Panc1 (cell line): Measurements from ENCODE around the gene RYK. TPM values are rescaled to one million over a fixed set of nuclear protein-coding genes. Genes with fewer than 3 reads are reported as not detected.

Source experiments
- ATAC-seq: fragments of 200-7000 bp; cut with Tn5 transposase; 2 replicates; pipeline ENCODE4 v1.9.1; 2020; ENCODE audit warnings: mild to moderate bottlenecking, moderate library complexity
- BruUV-seq: library from RNA; stranded (reverse); fragments of 400-500 nt; replicated peaks from 2 replicates; lab custom pipeline; 2021; lab: Mats Ljungman, UMichigan
- CTCF ChIA-PET: fragments of 300-600 bp; sonication (Branson Sonifier 250); formaldehyde crosslinking; loops from one replicate; lab custom pipeline; 2022; ENCODE audit warnings: antibody characterized with exemption; lab: Charles Lee
- POLR2A ChIA-PET: fragments of 300-600 bp; sonication (Branson Sonifier 250); formaldehyde crosslinking; loops from one replicate; lab custom pipeline; 2022; ENCODE audit warnings: antibody characterized with exemption; lab: Charles Lee
- DNase-seq: peaks from one replicate; pipeline ENCODE4 v3.0.0-alpha.2; 2010; ENCODE audit warnings: low read depth, low spot score
- H3K27ac ChIP-seq: 2 replicates; pipeline ENCODE4 v1.5.1; 2011; ENCODE audit warnings: mild to moderate bottlenecking, low read length, inconsistent platforms
- H3K27me3 ChIP-seq: fragments of 200-500 bp; sonication (Bioruptor generic); 2 replicates; pipeline ENCODE4 v1.6.0; 2014; ENCODE audit warnings: low read length, inconsistent platforms; ENCODE audit not compliant: control insufficient read depth, insufficient read depth
- H3K36me3 ChIP-seq: fragments of 200-500 bp; sonication (Bioruptor generic); 2 replicates; pipeline ENCODE4 v1.5.1; 2014; ENCODE audit warnings: inconsistent platforms, mild to moderate bottlenecking, low read length, moderate library complexity; ENCODE audit not compliant: control insufficient read depth, insufficient read depth
- H3K4me1 ChIP-seq: 2 replicates; pipeline ENCODE4 v1.5.1; 2011; ENCODE audit warnings: inconsistent platforms, mild to moderate bottlenecking, low read length, moderate library complexity; ENCODE audit not compliant: control insufficient read depth, insufficient read depth
- H3K4me3 ChIP-seq, 2 experiments: 2 replicates each; pipeline ENCODE4 v1.5.1; 2011 to 2012; ENCODE audit warnings: low read depth in 2 of 2, low read length in 2 of 2, mild to moderate bottlenecking in 2 of 2, inconsistent platforms in 1 of 2, moderate library complexity in 1 of 2
- H3K9me3 ChIP-seq: fragments of 200-500 bp; sonication (Bioruptor generic); 2 replicates; pipeline ENCODE4 v1.5.1; 2014; ENCODE audit warnings: low read depth, mild to moderate bottlenecking, inconsistent platforms, low read length, moderate library complexity; ENCODE audit not compliant: control insufficient read depth, insufficient read depth
- CTCF ChIP-seq: fragments of 450-650 bp; IDR thresholded peaks from 2 replicates; pipeline ENCODE4 v1.5.1; 2017; ENCODE audit warnings: mild to moderate bottlenecking
- POLR2AphosphoS5 ChIP-seq: IDR thresholded peaks from 2 replicates; pipeline ENCODE4 v1.6.1; 2012; ENCODE audit warnings: mild to moderate bottlenecking, low read depth, low read length, moderate library complexity
- REST ChIP-seq, 2 experiments: IDR thresholded peaks; 2 replicates each; pipeline ENCODE4 v1.6.1; 2011 to 2012; ENCODE audit warnings: low read depth in 2 of 2, control low read depth in 1 of 2, low read length in 1 of 2, mild to moderate bottlenecking in 1 of 2, moderate library complexity in 1 of 2; ENCODE audit not compliant: insufficient read depth in 1 of 2
- SIN3A ChIP-seq: IDR thresholded peaks from 2 replicates; pipeline ENCODE4 v1.6.1; 2012; ENCODE audit warnings: low read depth, mild to moderate bottlenecking, low read length, moderate library complexity, borderline replicate concordance; ENCODE audit not compliant: insufficient read depth
- TCF7L2 ChIP-seq: IDR thresholded peaks from 2 replicates; pipeline ENCODE4 v1.6.1; 2011; ENCODE audit warnings: mild to moderate bottlenecking, low read depth, low read length, inconsistent platforms
- in situ Hi-C: cut with HindIII; loops from 2 replicates; pipeline ENCODE4 v1.10.0; 2016; ENCODE audit warnings: low sequenced_read_pairs, low pct_unique_long_range_greater_than_20kb
- intact Hi-C: fragments of 100-400 bp; cut with micrococcal nuclease; formaldehyde crosslinking; loops from one replicate; pipeline ENCODE4 v1.10.0; 2022; ENCODE audit not compliant: unreplicated experiment
- total RNA-seq: library from RNA; stranded (reverse); gene quantifications from one replicate; pipeline ENCODE4 v1.2.1, GENCODE V29; 2021; ENCODE audit not compliant: unreplicated experiment

RYK gene
- total RNA-seq, 1 experiment from 2014 or later = 82.7 TPM

- H3K4me3 ChIP-seq = no peak overlapping the region
- H3K9me3 ChIP-seq = no peaks in the 10 kb centered on the region
- in situ Hi-C loops = no loop called here
- ATAC-seq (no peak), DNase-seq (no peak)
- ChIA-PET CTCF (no interaction called here), POLR2A (no interaction called here)
- no peaks in the 10 kb centered on the region for H3K27me3 ChIP-seq
- H3K4me1 ChIP-seq = no peaks in the 10 kb centered on the region
- no peak for TF ChIP-seq POLR2AphosphoS5
- no peak for TF ChIP-seq TCF7L2
- TF ChIP-seq CTCF = no peak
- no peak overlapping the region for H3K27ac ChIP-seq
- intact Hi-C loops = no loop called here
- BruUV-seq = no TSS peak
- H3K36me3 ChIP-seq = no peaks in the 10 kb centered on the region
Observed at GRCh38 chr3:134282659-134283047, 32.0 kb upstream of the RYK start.

DNA sequence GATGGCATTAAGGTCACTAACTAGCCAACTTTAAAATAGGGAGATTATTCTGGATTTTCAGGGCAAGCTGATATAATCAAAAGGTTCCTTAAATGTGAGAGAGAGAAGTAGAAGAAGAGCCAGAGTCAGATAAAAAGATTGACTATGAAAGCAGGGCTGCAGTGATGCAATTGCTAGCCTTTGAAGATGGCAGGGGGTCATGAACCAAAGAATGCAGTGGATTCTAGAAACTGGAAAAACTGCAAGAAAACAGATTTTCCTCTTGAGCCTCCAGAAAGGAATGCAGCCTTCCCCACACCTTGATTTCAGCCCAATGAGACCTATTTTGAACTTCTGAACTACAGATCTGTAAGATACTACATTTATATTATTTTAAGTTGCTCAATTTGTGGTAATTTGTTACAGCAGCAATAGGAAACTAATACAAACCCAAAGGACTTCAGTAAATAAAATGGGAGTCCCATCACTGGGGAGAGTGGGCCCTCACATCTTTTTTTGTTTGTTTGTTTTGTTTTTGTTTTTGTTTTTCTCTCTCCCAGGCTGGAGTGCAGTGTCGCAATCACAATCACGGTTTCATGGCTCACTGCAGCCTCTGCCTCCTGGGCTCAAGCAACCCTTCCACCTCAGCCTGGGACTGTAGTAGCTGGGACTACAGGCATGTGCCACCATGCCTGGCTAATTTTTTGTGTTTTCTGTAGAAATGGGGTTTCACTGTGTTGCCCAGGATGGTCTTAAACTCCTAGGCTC lies 31.4 kb upstream of the RYK start:
- H3K27me3 ChIP-seq = no peaks in the 10 kb centered on the region
- no TSS peak for BruUV-seq
- DNase-seq (no peak), ATAC-seq (no peak)
- POLR2A ChIA-PET = no interaction called here
- no peak overlapping the region for H3K4me3 ChIP-seq
- no peaks in the 10 kb centered on the region for H3K36me3 ChIP-seq
- H3K4me1 ChIP-seq = no peaks in the 10 kb centered on the region
- TF ChIP-seq REST (IDR thresholded peaks at IDR 0.05; ENCODE audit: insufficient read depth in 1 of 2, low read depth in 2 of 2, low read length in 1 of 2) = no peak
- TF ChIP-seq CTCF = no peak
- TF ChIP-seq SIN3A = no peak
- no peak for TF ChIP-seq POLR2AphosphoS5
- TF ChIP-seq TCF7L2 = no peak
- H3K27ac ChIP-seq = no peak overlapping the region
- no peaks in the 10 kb centered on the region for H3K9me3 ChIP-seq
- in situ Hi-C loops (no loop called here), intact Hi-C loops (no loop called here)
- CTCF ChIA-PET = no interaction called here
